Fibroblast of skin of left biceps (primary cell): ENCODE measurements around the gene MARK1.

Source experiments
- DNase-seq, 2 experiments: peaks; one replicate each; pipeline ENCODE4 v3.0.0-alpha.2; 2013; ENCODE audit warnings: low read depth in 2 of 2

MARK1 gene

GRCh38 chr1:220690140-220691052 is 162.5 kb downstream of the MARK1 start, which contains the start of gene C1orf115:
TSS of gene C1orf115 (plus strand) at chr1:220690363. CDS start at chr1:220690403, 40 bp downstream.
- no peak for DNase-seq

GRCh38 chr1:220691053-220691684 is 163.2 kb downstream of the MARK1 start:
- no peak for DNase-seq

DNA sequence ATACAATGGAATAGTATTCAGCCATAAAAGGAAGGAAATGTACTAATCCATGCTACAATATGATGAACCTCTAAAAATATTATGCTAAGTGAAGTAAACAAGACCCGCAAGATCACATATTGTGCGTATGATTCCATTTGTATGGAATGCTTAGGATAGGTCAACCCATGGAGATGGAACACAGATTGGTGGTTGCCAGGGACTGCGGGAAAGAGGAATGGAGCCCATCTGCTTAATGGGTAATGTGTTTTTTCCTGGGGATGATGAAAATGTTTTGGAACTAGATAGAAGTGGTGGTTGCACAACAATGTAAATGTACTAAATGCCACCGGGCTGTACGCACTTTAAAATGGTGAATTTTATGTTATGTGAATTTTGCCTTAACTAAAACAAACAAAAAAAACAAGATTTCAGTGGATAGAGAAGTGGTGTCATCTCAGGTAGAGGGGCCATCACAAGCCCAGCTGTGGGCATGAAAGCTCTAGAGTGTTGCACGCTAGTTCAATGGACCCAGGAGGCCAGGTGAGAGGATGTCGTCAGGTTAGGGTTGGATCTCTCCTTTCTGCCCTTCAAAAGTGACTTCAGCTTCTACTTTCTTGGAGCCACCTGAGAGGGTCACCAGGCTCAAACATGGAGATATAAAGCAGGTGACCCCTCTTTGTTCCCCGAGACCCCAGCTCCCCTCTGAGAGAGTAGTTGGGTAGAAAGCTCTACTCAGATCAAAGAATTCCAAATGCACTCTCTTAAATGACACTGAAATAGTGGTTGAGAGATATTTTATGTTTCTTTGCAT is 164.7 kb downstream of the MARK1 start:
- no peak for DNase-seq

GRCh38 chr1:220694866-220695382 is 167.0 kb downstream of the MARK1 start:
- DNase-seq, result no peak

DNA sequence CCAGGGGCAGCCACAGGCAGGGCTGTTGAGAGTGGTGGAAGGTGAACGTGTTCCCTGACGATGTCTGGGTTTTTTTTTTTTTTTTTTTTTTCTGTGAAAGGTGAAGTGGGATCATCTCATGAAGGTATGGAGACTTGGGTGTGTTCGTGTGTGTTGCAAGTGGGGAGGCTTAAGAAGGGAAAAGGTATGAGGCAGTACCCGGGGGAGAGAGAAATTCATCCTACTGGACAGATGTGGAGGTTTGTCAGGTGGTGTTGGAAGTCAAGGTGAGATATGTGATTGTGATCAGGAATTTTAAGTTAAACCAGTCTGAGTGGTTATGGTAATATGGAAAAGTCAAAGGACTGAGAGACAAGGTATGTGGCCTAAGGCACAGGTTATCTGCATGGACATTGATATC is 167.5 kb downstream of the MARK1 start:
- DNase-seq, result no peak

DNA sequence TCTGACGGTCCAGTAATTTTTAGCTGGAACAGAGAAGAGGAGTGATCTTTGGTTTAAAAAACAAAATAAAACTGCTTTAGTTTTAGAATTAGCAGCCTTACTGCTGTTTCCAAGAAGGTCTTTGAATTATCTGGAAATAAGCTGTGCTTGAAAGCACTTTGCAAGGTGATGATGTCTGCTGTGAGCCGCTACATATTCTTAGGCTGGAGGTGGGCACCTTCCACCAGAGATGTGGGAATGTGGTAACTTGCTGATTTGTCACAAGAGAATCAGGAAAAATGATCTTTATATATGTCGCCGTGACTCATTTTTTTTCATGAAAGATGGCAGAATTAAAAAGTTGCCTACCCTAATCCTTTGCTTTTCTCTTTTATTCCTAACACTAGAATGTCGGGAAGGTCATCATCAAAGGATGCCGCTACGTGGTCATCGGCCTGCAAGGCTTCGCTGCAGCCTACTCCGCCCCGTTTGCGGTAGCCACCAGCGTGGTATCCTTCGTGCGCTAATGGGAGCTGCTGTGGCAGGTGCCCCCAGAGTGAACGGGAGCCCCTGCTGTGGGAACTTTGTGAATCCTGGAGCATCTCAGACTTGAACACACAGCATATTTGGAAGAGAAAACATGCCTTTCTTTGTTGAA is 168.4 kb downstream of the MARK1 start:
- no peak for DNase-seq

GRCh38 chr1:220696863-220697231 is 168.9 kb downstream of the MARK1 start:
- DNase-seq, result no peak

DNA sequence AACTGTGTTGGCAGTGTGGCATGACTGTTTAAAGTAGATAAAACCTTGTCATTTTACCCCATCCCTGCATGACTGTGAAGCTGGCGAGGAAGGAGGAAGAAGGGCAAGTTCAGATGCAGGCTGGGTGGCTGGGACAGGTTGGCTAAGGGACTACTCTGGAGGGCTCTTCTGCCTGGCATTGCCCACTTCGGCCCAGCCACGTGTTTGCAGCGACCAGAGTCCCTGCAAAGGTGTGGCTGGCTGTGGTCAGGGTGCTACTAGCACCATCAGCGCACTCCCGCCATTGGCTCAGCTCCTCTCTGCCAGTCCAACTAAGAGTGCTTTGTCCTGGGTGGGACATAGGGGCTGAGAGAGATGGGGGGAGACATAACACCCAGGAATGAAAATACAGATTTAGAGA is 169.4 kb downstream of the MARK1 start:
- DNase-seq, result no peak

DNA sequence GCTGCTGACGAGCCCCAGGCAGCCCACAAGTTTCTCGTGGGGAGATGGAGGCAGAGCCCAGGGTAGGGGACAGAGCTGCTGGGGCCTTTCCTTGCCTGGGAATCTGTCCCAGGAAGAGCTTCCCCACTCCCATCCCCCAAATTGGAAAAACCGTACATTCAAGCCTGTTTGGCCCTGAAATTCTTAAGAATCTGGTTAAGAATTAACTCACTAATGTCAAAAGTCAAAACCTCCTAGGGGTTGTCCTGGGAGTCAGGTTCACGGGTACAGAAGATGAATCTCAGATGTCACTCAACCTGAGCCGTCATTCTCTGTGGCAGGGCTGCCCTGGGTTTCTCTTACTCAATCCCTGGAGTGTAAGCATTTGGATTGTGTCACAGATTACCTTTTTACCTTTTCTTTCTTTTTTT is 170.7 kb downstream of the MARK1 start:
- no peak for DNase-seq

DNA sequence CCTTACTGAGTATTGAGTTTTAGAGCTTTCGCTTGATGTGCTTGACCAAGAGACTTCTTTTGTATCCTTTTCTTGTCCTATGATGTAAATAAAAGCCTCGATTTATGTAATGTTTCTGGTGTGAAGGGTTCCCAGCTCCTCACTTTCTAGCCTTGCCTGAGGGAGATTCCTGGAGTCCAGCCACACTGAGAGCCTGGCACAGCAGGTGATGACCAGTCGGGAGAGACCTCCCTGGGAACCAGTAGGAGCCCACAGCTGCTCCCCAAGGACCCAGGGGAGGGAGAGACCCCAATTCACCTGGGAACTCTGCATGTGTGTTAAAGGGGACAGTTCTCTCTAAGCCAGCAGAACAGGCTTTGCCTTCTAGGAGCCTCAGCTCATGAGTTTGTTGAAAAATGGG is 171.1 kb downstream of the MARK1 start:
- DNase-seq, result no peak

- DNase-seq, result no peak
Measured at GRCh38 chr1:220700556-220701179, 172.7 kb downstream of the MARK1 start.

GRCh38 chr1:220701974-220702373 is 174.0 kb downstream of the MARK1 start:
- no peak for DNase-seq

GRCh38 chr1:220702733-220703270 is 174.9 kb downstream of the MARK1 start:
- DNase-seq, result no peak

DNA sequence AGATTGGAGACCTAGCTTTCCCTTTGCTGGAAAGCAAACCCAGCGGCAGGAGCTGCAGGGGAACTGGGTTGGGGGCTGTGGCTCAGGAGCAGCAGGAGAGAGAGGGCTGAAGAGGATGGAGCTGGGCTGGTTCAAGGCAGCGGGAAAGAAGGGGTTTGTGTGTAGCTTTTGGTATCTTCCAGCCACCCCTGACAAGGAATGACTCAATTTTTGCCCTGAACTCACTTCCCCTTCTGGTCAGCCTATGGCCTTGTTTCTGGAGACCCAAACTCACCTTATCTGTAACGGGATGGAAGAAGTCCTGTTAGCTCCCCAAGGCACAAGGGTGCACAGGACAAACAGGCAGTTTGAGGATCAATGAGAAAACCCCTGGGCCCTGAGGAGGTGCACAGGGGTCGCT is 175.4 kb downstream of the MARK1 start:
- DNase-seq, result no peak

DNA sequence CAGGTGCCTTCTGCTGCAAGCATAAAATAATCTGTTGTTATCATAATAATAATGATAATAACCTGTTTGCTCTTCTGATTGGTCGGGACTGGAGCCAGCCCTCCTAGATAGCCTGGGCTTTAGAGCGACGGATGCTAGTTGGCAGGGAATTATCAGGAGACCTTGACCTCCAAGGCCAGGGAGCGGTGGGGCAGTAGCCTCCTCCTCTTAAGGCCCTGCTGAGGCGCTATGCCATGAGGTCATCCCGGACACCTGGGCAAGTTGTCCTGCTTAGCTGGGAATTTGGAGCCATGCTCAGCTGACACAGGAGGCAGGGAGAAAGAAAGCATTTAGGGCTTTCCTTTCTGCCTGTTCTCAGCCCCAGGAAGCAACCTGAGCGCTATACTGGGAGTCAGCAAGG is 177.8 kb downstream of the MARK1 start:
- DNase-seq, result no peak

DNA sequence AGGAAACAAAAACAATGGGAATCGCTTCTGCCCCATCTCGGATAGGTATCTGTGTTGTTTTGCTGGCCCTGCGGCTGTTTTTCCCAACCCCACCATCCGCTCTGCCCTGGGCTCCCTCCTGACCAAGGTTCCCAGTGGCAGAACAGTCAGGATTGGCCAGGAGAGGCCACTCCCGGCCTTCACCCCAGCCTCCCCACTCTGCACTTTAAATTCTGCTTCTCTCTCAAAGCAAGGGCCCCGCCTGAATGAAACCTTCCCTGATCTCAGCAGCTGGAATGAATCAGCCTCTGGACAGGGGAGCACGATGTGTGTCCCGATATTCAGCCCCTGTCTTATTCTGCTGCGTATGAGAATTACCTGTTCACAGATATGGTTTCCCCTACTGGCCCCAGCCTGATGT is 178.5 kb downstream of the MARK1 start:
- no peak for DNase-seq

DNA sequence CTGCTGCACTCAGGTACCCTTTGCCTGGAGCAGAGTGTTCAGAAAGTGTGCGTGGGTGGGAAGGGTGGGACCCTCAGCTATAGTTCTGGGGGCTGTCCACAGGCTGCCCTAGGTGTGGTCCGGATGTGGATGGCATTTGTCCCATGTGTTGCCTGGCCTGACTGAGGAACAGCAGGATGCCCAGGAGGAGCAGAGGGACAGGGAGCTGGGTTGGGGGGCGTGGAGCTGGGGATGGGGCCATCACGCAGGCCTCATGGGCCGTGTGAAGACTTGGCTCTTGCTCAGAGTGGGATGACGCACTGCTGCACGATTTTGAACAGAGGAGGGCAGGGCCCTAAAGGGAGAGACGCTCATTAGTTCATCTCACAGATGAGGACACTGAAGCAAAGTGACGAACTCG is 179.2 kb downstream of the MARK1 start:
- no peak for DNase-seq

GRCh38 chr1:220708244-220708643 is 180.3 kb downstream of the MARK1 start:
- DNase-seq, result no peak

- no peak for DNase-seq
Measured at GRCh38 chr1:220708936-220709801, 181.2 kb downstream of the MARK1 start.

- DNase-seq, result no peak
Measured at GRCh38 chr1:220710333-220710732, 182.4 kb downstream of the MARK1 start.
